Choroid plexus epithelial cell (primary cell): ENCODE measurements around the gene CSF1R.
"Not testable (repeated sequence)": the region's sequence is repeated elsewhere in the genome, so short reads cannot be mapped to it uniquely, and the experiment has no call there.

Experiments used
- DNase-seq: peaks from one replicate; pipeline ENCODE4 v3.0.0-alpha.2; 2010; ENCODE audit warnings: low read depth
- H3K4me3 ChIP-seq: 2 replicates; pipeline ENCODE4 v1.5.1; 2011; ENCODE audit warnings: low read depth, mild to moderate bottlenecking, control low read depth, low read length, moderate library complexity
- CTCF ChIP-seq: conservative IDR thresholded peaks from 2 replicates; pipeline ENCODE4 v1.5.1; 2011; ENCODE audit warnings: low read depth, mild to moderate bottlenecking, control low read depth, inconsistent platforms, low read length, moderate library complexity

CSF1R gene

GRCh38 chr5:150035139-150035895 lies 51.0 kb downstream of the CSF1R start:
- no peak overlapping the region for H3K4me3 ChIP-seq
- TF ChIP-seq CTCF = no peak
- DNase-seq = no peak

- H3K4me3 ChIP-seq = no peak overlapping the region
- peak; percentile 77 for DNase-seq
- TF ChIP-seq CTCF = no peak
These were observed 51.7 kb downstream of the CSF1R start for GRCh38 chr5:150034662-150035061.

- H3K4me3 ChIP-seq = no peak overlapping the region
- no peak for DNase-seq
- TF ChIP-seq CTCF = no peak
These were observed 53.0 kb downstream of the CSF1R start for GRCh38 chr5:150033334-150033733.

- not testable (repeated sequence) for H3K4me3 ChIP-seq, DNase-seq
These were observed 58.3 kb downstream of the CSF1R start for GRCh38 chr5:150028047-150028446.

- no peak for TF ChIP-seq CTCF
- DNase-seq = no peak
- no peak overlapping the region for H3K4me3 ChIP-seq
These were observed 59.6 kb downstream of the CSF1R start for GRCh38 chr5:150026682-150027172.

GRCh38 chr5:150024346-150024984 lies 61.9 kb downstream of the CSF1R start:
- DNase-seq = no peak
- no peak for TF ChIP-seq CTCF
- no peak overlapping the region for H3K4me3 ChIP-seq

- no peak for DNase-seq
- no peak for TF ChIP-seq CTCF
- H3K4me3 ChIP-seq = no peak overlapping the region
These were observed 63.2 kb downstream of the CSF1R start for GRCh38 chr5:150023136-150023535.
